Activated naive CD4-positive, alpha-beta T cell treated with Interleukin-2 at 50 U/mL for 16 hours (primary cell): ENCODE results near the gene CEACAM19.
A peak's percentile ranks its signal among the peaks of the same experiment; 100 is the strongest.
"Not testable (repeated sequence)": the region's sequence is repeated elsewhere in the genome, so short reads cannot be mapped to it uniquely, and the experiment has no call there.

ENCODE experiments used
- DNase-seq: peaks from one replicate; pipeline ENCODE4 v3.0.0-alpha.2; 2020

Gene CEACAM19

GRCh38 chr19:44671400-44671799 is at the start of gene CEACAM19:
Gene CEACAM19, plus strand, starts transcription at chr19:44671482. Its CDS starts 450 bp downstream, at chr19:44671932.
- DNase-seq = no peak

DNA sequence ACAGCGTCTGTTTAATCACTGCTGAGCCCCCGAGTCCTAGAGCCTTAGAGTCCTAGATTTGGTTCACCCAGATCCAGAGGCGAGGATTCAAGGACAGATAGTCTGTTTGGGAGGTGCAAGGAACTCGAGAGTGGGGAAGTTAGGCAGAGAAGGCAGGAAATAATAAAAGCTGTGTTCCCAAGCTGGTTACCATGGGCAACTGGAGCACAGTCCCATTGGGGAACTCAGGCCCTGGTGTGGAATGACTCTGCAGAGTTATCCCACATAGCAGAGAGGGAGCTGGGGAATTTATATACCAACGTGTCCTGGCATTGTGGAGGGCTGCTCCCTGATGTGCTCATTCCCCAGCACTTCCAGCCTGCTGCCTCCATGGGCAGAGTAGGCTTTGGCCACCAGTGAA is 48.2 kb upstream of the CEACAM19 start:
- no peak for DNase-seq

DNA sequence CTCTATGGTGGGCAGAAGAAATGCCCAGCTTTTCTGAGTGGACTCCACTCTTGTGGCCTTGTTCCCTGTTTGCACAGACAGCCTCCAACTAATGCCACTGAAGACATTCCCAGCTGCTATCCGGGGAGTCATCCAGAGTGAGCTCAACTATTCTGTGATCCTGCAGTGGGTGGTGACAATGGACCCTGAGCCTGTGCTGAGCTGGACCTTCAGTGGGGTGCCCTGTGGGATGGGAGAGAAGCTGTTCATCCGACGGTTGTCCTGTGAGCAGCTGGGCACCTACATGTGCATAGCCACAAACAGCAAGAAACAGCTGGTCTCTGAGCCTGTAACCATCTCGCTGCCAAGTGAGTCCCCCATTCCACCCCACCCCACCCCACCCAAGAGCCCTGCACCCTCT is 47.7 kb upstream of the CEACAM19 start:
- no peak for DNase-seq

- DNase-seq = no peak
Observed at GRCh38 chr19:44624840-44625354, 46.4 kb upstream of the CEACAM19 start.

DNA sequence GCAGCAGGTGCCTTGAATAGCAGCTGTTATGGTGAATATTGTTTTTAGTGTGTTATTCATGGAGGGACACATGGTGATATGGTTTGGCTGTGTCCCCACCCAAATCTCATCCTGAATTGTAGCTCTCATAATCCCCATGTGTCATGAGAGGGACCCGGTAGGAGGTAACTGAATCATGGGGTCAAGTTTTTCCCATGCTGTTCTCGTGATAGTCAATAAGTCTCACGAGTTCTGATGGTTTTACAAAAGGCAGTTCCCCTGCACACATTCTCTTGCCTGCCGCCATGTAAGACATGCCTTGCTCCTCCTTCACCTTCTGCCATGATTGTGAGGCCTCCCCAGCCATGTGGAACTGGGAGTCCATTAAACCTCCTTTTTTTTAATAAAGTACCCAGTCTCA is 45.6 kb upstream of the CEACAM19 start:
- DNase-seq = not testable (repeated sequence)

GRCh38 chr19:44626048-44626624 is 45.1 kb upstream of the CEACAM19 start:
- no peak for DNase-seq

- no peak for DNase-seq
Observed at GRCh38 chr19:44627631-44628030, 43.7 kb upstream of the CEACAM19 start.

DNA sequence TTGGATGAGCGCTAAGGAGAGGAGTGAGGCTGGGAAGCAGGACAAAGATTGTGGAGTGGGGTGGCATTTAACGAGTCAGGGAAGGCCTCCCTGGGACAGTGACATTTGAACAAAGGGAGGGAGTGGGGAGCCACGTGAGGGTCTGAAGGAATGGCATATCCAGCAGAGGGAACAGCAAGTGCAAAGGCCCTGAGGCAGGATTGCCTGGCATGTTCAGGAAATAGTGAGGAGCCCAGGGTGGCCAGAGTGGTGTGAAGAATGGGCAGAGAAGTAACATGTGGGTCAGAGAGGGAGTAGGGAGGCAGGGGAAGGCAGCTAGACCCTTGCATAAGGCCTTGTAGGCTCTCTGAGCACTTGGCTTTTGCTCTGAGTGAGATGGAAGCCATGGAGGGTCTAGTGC is 42.5 kb upstream of the CEACAM19 start:
- DNase-seq = no peak

DNA sequence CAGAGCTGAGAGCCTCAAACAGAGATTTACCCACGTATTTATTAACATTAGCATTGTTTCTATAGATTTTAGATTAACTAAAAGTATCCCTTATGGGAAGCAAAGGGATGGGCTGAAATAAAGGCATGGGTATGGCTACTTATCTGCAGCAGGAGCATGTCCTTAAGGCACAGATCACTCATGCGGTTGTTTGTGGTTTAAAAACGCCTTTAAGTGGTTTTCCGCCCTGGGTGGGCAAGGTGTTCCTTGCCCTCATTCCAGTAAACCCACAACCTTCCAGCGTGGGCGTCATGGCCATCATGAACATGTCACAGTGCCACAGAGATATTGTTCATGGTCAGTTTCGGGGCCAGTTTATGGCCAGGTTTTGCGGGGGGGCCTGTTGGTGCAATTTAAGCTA is 39.7 kb upstream of the CEACAM19 start:
- DNase-seq = not testable (repeated sequence)

- not testable (repeated sequence) for DNase-seq
Observed at GRCh38 chr19:44634058-44634457, 37.2 kb upstream of the CEACAM19 start.

DNA sequence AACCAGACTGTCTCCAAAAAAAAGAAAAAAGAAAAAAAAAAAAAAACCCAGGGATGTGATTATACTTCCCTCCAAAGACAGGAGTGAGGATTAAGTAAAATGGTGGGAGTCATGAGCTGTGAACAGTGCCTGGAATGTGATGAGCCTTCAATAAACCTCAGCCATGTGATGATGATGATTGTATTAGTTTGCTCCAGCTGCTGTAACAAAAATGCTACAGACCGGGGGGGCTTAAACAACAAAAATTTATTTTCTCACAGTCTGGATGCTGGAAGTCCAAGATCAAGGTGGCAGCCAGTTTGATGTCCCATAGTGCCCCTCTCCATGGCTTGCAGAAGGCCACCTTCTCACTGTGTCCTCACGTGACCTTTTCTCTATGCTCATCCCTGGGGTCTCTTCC is 36.5 kb upstream of the CEACAM19 start:
- DNase-seq = no peak

DNA sequence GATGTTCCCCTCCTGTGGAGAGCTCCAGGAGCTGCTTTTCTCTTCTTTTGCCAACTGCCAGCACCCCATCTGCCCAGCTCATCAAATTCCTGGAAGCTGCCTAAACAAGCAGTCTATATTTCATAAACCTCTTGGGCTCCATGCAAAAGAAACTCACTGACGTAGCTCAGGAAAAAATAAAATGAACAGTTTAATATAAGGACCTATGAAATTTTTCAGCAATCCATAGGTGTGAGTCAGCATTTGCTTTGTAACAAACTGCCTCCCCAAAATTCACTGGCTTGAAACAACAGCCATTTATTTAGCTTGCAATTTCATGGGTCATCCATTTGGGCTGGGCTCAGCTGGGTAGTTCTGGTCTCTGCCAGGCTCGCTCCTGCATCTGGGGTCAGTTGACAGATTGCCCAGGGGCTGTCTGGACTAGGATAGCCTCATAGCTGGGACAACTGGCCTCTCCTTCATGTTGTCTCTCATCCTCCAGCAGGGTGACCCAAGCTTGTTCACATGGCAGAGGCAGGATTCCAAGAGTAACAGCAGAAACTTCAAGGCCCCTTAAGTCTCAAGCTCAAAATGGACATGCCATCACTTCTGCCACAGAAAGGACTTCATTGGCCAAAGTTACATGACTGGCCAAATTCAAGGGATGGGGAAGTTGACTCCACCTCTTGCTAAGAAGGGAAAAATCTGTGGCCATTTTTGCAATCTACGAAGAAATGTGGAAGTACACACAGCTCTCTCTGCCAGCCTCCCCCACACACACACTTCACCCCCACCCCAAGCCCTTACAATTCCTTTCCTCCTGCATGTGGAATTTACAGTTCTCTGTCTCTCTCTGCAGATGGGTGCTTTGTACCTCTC is 35.5 kb upstream of the CEACAM19 start:
- DNase-seq = no peak

DNA sequence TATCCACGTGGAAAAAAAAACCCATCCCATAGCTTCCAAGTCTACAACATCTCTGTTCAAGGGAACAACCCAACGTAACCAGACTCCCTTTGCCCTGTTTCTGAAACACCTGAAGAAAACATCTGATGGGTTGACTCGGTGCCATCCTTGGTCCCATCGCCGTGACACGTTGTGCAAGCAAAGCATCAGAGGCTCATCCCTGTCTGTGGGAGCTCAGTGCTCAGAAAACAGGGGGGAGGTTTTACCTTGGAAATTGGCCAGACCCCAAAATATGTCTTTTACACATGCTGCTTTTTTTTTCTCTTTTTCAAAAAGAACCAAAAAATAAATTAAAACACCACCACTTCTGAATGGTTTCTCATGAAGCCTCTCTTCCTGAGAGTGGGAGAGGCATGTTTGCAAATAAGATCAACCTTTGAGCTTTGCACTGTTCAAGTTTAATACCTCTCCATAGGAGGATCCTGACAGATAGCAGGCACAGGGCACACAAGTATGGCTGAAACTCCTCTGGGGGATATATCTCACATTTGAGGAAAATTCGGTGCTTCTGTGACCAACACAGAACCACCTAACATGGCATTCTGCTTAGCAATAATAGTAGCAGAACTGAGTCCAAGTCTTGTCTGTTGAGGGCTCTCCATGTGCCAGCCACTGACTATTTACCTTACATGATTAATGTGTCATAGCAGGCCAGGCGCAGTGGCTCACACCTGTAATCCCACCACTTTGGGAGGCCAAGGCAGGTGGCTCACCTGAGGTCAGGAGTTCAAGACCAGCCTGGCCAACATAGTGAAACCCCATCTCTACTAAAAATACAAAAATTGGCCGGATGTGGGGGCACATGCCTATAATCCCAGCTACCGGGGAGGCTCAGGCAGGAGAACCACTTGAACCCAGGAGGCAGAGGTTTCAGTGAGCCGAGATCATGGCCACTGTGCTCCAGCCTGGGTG is 34.6 kb upstream of the CEACAM19 start:
- DNase-seq = no peak

GRCh38 chr19:44637390-44637764 is 33.9 kb upstream of the CEACAM19 start:
- no peak for DNase-seq

DNA sequence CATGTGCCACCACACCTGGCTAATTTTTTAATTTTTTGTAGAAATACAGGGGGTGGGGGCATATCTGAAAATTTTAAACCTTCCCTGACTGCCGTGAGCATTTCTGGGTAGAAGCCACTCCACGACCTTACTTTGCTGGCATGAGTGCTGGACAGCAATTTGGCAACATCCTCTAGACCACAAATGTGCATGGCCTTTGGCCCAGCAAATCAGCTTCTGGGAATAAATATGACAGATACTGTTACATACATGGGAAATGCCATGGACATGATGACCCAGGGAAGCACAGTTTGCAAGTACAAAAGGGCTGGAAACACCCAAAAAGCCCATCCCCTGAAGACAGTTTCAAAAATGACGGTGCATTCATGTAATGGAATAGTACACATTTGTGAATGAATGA is 30.8 kb upstream of the CEACAM19 start:
- DNase-seq = no peak

- no peak for DNase-seq
Observed at GRCh38 chr19:44641501-44642265, 29.6 kb upstream of the CEACAM19 start.

- no peak for DNase-seq
Observed at GRCh38 chr19:44642377-44642776, 28.9 kb upstream of the CEACAM19 start.

- DNase-seq = peak; percentile 12
Observed at GRCh38 chr19:44643605-44644401, 27.5 kb upstream of the CEACAM19 start, which contains the start of gene PVR. Gene PVR, plus strand, starts transcription at chr19:44643910. Its CDS starts 187 bp downstream, at chr19:44644097.

- DNase-seq = no peak
Observed at GRCh38 chr19:44644402-44645016, 26.8 kb upstream of the CEACAM19 start.

- no peak for DNase-seq
Observed at GRCh38 chr19:44645407-44646048, 25.8 kb upstream of the CEACAM19 start.
